ENCODE measurements around the gene CLBA1.
"Not testable (repeated sequence)": the region's sequence is repeated elsewhere in the genome, so short reads cannot be mapped to it uniquely, and the experiment has no call there.

Gene CLBA1

DNA sequence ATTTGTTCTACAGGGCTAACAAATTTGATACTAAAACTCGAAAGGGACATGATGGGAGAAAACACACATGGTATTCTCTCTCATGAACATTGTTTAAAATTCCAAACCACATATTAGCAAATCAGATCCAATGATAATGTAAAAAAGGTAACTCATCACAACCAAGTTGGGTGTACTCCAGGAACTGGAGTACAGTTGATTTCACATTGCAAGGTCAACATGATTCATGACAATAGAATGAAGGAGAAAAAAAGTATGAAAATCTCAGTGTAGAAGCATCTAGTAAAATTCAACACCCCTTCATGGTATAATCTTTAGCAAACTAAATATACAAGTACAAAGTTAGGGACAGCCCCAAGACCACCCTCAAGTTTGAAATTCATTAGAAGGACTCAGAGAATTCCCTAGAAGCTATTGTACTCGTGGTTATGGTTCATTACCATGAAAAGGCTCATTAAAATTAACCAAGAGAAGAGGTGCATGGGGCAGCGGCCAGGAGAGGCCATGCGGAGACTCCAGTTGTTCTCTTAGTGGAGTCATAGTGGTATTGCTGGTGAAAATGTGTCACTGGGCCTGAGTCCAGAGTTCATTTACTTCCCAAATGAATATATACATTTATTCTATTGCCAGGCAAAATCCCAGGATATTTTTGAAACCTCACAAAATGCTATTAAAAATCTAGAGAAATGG, 38.3 kb downstream of the CLBA1 start:
- DNase-seq: no peak

DNA sequence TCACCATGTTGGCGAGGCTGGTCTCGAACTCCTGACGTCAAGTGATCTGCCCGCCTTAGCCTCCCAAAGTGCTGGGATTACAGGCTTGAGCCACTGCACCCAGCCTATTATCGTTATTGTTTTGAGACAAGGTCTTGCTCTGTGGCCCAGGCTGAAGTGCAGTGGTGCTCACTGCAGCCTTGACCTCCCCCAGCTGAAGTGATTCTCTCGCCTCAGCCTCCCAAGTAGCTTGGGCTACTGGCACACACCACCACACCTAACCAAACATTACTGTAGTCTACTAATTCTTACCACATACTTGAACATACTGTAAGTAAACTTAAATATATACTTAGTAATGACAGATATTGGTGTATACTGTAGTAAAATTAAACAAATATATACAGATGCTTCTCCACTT, 39.8 kb downstream of the CLBA1 start:
- DNase-seq: no peak

DNA sequence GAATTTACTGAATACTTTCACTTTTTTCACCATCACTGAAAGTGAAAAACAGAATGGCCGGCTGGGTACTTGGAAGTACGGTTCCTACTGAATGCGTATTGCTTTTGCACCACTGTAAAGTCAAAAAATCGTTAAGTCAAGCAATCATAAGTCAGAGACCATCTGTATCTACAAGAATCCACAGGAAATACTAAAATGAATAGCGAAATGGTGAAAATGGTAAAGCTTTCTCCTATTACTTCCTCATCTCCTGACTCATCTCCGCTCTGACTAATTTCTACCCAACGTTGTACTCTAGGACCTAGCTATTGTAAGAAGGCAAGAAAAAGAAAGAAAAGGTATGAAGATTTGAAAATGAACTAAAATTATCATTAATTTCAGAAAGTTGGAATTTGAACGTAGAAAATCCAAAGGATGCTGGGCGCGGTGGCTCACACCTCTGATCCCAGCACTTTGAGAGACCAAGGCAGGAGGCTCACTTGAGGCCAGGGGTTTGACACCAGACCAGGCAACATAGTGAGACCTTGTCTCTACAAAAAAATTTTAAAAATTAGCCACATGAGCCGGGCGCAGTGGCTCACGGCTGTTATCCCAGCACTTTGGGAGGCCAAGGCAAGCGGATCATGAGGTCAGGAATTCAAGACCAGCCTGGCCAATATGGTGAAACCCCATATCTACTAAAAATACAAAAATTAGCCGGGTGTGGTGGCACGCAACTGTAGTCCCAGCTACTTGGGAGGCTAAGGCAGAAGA, 40.6 kb downstream of the CLBA1 start:
- DNase-seq: no peak

DNA sequence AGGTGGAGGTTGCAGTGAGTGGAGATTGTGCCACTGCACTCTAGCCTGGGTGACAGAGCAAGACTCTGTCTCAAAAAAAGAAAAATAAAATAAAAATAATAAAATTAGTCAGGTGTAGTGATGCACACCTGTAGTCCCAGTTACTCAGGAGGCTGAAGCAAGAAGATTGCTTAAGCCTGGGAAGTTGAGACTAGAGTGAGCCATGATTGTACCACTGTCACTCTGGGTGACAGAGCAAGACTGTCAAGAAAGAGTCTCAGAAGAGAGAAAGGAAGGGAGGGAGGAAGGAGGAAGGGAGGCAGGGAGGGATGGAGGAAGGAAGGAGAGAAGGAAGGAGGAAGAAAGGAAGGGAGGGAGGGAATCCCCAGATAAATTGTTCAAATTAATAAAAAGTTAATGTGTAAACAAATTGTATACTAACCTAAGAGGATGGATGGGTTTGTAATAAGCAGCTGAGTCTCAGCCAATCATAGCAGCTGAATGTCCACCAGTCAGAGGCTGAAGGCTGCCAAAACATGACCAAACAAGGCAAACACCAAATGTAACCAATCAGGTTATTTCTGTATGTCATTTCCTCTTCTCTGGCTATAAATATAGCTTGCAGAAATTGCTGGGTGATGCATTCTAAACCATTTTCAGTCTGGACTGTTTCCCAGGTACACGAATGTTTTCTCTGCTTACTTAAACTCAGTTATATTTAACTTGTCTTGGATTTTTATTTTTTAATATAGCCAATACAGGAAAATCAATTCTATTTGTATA, 41.4 kb downstream of the CLBA1 start:
- DNase-seq: no peak

DNA sequence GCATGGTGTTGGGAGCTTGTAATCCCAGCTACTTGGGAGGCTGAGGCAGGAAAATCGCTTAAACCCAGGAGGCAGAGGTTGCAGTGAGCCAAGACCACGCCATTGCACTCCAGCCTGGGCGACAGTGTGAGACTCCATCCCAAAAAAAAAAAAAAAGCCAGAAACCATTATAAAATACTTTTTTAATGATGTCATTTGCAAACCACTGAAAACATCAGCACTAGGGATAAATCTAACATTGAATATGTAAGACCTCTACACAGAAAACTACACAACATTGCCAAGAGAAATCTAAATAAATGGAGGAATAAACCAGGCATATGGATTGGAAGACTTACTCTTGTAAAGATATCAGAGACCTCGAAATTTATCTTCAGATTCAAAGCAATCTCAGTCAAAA, 42.1 kb downstream of the CLBA1 start:
- not testable (repeated sequence) for DNase-seq

DNA sequence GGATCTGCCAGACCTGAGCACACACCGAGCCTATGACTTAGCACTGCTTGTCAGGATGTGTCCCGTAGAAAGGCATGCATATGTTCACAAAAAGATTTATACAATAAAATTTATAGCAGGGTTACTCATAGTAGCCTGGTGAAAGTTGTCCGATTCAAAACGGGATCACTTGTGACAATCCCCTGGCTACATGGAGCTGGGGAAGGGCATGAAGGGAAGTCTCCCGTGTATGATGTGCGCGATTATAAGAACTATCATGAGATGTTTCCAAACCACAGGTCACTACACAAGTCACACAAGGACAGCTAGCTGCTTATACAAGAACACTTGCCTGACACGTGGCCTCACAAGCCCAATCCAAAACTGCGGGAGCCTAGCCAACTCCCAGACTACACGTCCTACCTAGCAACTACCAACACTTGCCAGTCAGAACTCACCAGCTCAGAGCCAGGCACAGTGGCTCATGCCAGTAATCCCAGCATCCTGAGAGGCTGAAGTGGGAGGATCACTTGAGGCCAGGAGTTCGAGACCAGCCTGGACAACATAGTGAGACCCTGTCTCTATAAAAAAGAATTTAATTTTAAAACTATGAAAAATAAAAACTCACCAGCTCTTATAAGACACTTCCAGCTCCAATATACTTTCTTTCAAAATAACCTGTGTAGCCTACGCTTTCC, 42.8 kb downstream of the CLBA1 start:
- no peak for DNase-seq

DNA sequence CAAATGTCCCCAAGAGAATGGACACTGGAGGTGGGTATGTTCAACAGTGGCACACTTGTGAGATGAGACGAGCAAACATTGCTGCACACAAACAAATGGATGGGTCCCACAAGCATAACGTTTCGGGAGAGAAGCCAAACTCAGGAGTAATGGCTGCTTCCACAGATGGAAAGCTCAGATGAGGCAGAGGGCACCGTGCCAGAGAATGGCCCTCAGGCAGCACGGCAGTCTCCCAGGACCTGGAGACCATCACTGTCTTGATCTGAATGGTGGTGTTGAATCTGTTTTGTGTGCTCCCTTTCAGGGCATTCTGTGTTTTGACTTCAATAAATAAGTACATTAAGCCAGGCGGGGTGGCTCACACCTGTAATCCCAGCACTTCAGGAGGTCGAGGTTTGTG, 43.8 kb downstream of the CLBA1 start:
- DNase-seq: no peak

DNA sequence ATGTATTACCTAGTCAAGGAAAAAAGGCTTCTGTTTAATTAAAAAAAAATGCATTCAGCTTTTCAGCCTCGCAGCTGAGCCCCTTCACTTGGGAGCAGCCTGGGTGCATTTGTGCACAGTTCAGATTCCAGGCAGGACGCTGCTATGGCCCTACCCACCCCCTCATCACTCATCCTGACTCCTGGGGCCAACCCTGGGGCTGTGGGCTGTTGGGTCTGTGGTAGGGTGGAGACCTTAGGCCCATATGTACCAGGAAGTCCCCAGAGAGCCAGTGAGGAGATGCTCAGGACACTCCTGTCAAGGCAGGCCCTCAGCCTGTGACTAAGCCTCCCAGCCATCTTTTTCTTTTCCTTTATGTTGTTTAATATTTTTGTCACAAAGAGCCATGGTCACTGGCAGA, 44.6 kb downstream of the CLBA1 start:
- DNase-seq: no peak

DNA sequence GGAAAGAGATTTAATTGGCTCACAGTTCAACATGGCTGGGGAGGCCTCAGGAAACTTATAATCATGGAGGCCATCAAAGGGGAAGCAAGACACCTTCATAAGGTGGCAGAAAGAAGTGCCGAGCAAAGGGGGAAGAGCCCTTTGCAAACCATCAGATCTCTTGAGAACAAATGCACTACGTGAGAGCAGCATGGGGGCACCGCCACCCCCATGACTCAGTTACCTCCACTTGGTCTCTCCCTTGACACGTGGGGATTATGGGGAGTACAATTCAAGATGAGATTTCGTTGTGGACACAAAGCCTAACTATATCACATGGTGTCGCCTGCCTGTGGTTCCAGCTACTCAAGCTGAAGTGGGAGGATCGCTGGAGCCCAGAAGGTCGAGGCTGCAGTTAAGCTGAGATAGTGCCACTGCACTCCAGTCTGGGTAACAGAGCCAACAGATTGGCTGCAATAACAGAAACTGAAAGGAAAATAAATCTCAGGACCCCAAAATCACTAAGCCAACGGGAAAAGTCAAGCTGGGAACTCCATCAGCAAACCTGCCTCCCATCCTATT, 45.3 kb downstream of the CLBA1 start:
- DNase-seq: no peak

DNA sequence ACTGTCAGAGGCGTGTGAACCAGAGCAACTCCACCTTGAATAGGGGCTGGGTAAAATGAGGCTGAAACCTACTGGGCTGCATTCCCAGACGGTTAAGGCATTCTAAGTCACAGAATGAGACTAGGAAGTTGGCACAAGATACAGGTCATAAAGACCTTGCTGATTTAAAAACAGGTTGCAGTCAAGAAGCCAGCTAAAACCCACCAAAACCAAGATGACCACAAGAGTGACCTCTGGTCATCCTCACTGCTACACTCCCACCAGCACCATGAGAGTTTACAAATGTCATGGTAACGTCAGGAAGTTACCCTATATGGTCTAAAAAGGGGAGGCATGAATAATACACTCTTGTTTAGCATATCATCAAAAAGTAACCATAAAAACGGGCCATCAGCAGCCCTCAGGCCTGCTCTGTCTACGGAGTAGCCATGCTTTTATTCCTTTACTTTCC, 46.9 kb downstream of the CLBA1 start:
- not testable (repeated sequence) for DNase-seq

DNA sequence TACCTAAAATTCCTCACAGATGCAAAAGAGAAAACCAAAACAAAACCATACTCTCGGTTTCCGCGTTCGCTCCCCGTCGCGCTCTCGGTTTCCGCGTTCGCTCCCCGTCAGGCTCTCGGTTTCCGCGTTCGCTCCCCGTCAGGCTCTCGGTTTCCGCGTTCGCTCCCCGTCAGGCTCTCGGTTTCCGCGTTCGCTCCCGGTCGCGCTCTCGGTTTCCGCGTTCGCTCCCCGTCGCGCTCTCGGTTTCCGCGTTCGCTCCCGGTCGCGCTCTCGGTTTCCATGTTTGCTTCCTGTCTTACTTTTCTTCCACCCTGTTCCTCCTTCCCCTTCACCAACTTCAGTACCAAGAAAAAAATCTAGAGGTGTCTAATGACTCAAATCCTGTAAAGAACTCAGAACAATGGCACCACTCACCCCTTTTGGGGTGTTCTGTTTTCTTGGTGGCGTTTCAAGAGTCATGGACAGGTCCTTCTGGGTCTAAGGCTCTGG, 47.9 kb downstream of the CLBA1 start:
- not testable (repeated sequence) for DNase-seq

DNA sequence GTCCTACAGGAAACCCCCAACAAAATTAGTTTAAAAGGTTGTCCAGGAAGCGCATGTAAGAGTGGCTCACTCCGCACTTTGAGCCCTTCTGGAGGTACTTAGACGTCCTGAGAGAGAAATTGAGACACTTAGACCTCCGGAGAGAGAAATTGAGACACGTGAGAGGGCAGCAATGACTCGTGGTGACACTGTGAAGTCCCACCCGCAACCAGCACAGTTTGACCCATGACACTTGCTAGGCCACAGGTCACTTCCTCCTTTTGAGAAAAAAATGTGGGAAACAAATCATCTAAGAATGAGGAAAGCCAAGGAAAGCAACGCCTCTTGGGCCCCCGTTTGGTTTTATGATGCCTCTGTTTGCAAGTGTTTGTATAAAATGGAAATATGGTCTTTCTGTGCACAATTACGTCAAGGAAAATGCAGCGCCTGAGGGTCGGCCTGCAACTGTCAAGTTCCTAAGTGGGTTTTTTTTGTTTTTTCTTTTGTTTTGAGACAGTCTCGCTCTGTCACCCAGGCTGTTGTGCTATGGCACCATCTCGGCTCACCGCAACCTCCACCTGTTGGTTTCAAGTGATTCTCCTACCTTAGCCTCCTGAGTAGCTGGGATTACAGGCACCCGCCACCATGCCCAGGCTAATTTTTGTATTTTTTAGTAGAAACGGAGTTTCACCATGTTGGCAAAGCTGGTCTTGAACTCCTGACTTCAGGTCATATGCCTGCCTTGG, 48.9 kb downstream of the CLBA1 start:
- no peak for DNase-seq

DNA sequence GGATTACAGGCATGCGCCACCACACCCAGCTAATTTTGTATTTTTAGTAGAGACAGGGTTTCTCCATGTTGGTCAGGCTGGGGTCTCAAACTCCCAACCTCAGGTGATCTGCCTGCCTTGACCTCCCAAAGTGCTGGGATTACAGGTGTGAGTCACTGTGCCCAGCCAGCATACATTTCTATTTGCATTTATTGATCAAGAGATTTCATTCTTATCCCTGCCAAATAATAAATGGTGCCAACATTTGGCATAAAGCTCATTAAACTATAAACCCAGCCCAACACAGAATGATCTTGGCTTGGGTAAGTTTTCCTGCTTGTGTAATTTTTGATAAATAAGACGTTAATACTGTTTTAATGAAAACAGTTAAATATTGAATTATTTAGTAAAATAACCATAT, 50.0 kb downstream of the CLBA1 start:
- not testable (repeated sequence) for DNase-seq

DNA sequence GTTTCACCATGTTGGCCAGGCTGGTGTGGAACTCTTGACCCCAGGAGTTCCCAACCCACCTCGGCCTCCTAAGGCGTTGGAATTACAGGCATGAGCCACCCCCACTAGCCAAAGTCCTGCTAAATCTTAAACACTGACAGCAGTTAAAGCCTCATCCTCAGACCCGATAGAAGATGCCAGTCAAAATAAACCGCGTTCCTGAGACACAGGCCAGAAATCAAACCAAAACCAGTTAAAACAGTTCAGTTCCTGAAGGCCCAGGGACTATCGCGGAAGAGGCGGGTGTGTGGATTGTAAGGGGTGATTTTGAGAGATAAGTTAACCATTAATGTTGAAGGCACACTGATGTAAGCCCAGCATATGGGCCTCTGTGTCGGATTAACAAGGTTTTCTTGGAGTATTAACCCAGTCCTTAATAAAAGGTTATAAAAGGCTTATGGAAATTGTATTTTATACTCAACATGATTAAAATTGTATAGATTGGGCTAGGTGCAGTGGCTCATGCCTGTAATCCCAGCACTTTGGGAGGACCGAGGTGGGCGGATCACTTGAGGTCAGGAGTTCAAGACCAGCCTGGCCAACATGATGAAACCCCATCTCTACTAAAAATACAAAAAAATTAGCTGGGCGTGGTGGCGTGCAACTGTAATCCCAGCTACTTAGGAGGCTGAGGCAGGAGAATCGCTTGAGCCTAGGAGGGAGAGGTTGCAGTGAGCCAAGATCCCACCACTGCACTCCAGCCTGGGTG, 54.0 kb downstream of the CLBA1 start:
- no peak for DNase-seq

DNA sequence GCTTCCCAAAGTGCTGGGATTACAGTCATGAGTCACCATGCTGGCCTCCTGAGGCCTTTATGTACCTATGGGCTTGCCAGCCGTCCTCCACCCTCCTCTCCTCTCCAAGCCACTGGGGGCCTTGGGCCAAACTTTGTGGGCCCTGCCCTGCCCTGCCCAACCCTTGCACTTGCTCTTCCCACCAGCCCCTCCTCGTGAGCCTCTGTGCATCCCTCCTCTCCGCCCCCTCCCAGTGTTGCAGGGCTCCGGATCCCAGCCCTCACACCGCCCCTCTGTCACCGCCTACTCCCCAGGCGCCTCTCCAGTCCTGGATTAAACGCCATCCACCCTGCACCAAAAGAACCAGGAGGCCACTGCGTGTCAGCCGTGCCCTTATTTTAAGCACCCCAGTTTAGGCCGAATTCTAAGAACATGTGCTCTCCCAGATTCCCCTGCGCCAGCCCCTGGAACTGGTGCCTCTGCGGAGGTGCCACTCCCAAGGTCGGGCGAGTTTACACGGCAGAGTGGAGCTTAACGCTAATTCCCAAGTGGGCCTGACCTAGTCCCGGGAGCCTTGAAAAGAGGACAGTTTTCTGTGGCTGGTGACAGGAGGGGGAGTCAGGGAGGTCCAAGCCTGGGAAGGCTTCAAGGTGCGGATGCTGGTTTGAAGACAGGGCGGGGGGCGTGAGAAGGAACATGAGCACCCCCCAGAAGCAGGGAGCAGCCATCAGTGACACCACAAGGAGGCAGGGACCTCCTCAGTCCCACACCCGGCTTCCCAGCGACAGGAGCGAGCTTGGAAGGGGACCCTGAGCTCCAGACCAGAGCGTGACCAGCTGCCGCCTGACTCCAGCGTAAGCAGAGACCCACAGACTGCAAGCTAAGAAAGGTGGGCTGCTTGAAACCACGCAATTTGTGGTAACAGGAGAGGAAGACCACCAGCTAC, 56.5 kb downstream of the CLBA1 start:
- DNase-seq: no peak

DNA sequence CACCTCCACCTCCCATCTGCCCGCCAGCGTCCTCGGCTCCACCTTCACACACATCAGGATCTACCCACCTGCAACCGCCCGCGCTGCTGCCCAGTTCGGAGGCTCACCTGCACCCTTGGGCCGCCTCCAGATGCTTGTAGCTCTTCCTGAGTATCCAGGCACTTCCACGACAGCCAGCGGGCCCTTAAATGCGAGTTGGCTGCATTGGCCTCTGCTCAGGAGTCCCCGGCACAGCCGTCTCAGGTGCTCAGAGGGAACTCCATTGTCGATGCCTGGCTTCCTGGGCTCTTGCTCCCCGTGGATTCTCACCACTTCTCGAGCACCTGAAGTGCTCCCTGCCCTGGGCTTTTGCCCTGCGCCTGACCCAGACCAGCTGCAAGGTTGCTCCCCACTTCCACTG, 57.2 kb downstream of the CLBA1 start:
- DNase-seq: no peak

DNA sequence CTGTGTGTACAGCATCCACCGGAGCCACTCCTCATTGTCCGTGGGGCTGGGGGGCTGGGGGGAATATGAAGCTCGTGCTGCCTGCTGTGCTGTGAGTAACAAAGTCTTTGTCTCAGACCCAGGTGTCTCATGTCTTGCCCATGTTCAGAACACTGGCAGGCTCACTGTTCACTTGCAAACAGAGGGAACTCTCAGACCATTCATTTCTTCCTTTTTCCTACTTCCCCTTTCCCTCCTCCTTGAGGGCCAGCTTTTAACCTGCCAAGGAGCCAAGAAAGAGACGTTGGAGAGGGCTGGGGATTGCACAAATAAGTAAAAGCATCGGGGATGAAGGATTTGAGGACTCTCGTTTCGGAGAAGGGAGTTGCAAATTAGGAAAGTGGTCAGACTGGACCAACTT, 58.1 kb downstream of the CLBA1 start:
- no peak for DNase-seq

Measured in hippocampal formation (tissue), 2 donors.